ENCODE results near the gene FBLN2.

The FBLN2 gene

GRCh38 chr3:13525827-13526625 is 22.9 kb upstream of the FBLN2 start:
- TF ChIP-seq CTCF (IDR thresholded peaks at IDR 0.05) = no peak
- peaks cover 0 to 7% (median 0%) of the 10 kb centered on the region in 4 donors for H3K4me1 ChIP-seq
- H3K27ac ChIP-seq = peak overlapping the region in 1 of 2 donors; percentile 19
- H3K27me3 ChIP-seq = peaks cover 0 to 3% of the 10 kb centered on the region in 2 donors
- DNase-seq = no peak
- H3K36me3 ChIP-seq = no peaks in the 10 kb centered on the region
- no peak overlapping the region for H3K4me3 ChIP-seq
- intact Hi-C loops (cut with DNase I; ENCODE audit: low total_unique reads) = no loop called here
- no peaks in the 10 kb centered on the region for H3K9me3 ChIP-seq

GRCh38 chr3:13526626-13526949 is 22.3 kb upstream of the FBLN2 start:
- Histone ChIP-seq H3K9me3 (no peaks in the 10 kb centered on the region), H3K36me3 (no peaks in the 10 kb centered on the region), H3K4me1 (peaks cover 0 to 7% (median 0%) of the 10 kb centered on the region in 4 donors), H3K27me3 (peaks cover 0 to 3% of the 10 kb centered on the region in 2 donors), H3K4me3 (no peak overlapping the region), H3K27ac (peak overlapping the region in 1 of 2 donors; percentile 19)
- no peak for TF ChIP-seq CTCF (IDR thresholded peaks at IDR 0.05)
- intact Hi-C loops (cut with DNase I; ENCODE audit: low total_unique reads) = no loop called here
- no peak for DNase-seq

- DNase-seq = no peak
- TF ChIP-seq CTCF (IDR thresholded peaks at IDR 0.05) = no peak
- Histone ChIP-seq H3K4me1 (peaks cover 0 to 12% (median 0%) of the 10 kb centered on the region in 4 donors), H3K36me3 (no peaks in the 10 kb centered on the region), H3K27ac (no peak overlapping the region), H3K4me3 (no peak overlapping the region), H3K27me3 (peaks cover 0 to 3% of the 10 kb centered on the region in 2 donors), H3K9me3 (no peaks in the 10 kb centered on the region)
- intact Hi-C loops (cut with DNase I; ENCODE audit: low total_unique reads) = no loop called here
Measured at GRCh38 chr3:13528217-13528867, 20.6 kb upstream of the FBLN2 start.

GRCh38 chr3:13529196-13530112 is 19.5 kb upstream of the FBLN2 start:
- Histone ChIP-seq H3K27me3 (peaks cover 0 to 3% of the 10 kb centered on the region in 2 donors), H3K9me3 (no peaks in the 10 kb centered on the region), H3K36me3 (no peaks in the 10 kb centered on the region), H3K27ac (no peak overlapping the region), H3K4me3 (no peak overlapping the region), H3K4me1 (peaks cover 0 to 16% (median 0%) of the 10 kb centered on the region in 4 donors)
- intact Hi-C loops (cut with DNase I; ENCODE audit: low total_unique reads) = no loop called here
- no peak for DNase-seq
- TF ChIP-seq CTCF (IDR thresholded peaks at IDR 0.05) = no peak

GRCh38 chr3:13530241-13531009 is 18.5 kb upstream of the FBLN2 start:
- TF ChIP-seq CTCF (IDR thresholded peaks at IDR 0.05) = no peak
- peaks cover 0 to 16% (median 0%) of the 10 kb centered on the region in 4 donors for H3K4me1 ChIP-seq
- H3K27me3 ChIP-seq = peaks cover 0 to 3% of the 10 kb centered on the region in 2 donors
- no peaks in the 10 kb centered on the region for H3K36me3 ChIP-seq
- intact Hi-C loops (cut with DNase I; ENCODE audit: low total_unique reads) = no loop called here
- no peak overlapping the region for H3K4me3 ChIP-seq
- H3K9me3 ChIP-seq = no peaks in the 10 kb centered on the region
- no peak for DNase-seq
- H3K27ac ChIP-seq = no peak overlapping the region

Data from tibial artery (tissue), 4 donors.